ENCODE results near the gene DUT. TPM values are rescaled to one million over a fixed set of nuclear protein-coding genes. Genes with fewer than 3 reads are reported as not detected.
A peak's percentile ranks its signal among the peaks of the same experiment; 100 is the strongest.

The DUT gene
- total RNA-seq, 6 experiments from 2014 or later: 20.6 to 39.6 (median 34.2) TPM

GRCh38 chr15:48336940-48337339, 5.7 kb downstream of the DUT start:
- WGBS (ENCODE audit: insufficient coverage, low coverage, low lambda C conversion rate, missing lambda C conversion rate): 87% methylated on average over 2 of the region's 2 CpGs
- peak in 1 of 4 donors; percentile 16 for ATAC-seq

GRCh38 chr15:48337607-48338006, 6.4 kb downstream of the DUT start:
- 86% methylated on average over 1 of the region's 1 CpG for WGBS (ENCODE audit: insufficient coverage, low coverage, low lambda C conversion rate, missing lambda C conversion rate)
- no peaks in the 10 kb centered on the region for H3K9me3 ChIP-seq
- H3K27me3 ChIP-seq: no peaks in the 10 kb centered on the region
- peaks cover 0 to 30% (median 3%) of the 10 kb centered on the region in 4 donors for H3K36me3 ChIP-seq
- H3K27ac ChIP-seq: no peak overlapping the region
- peaks cover 0 to 3% (median under 1%) of the 10 kb centered on the region in 4 donors for H3K4me1 ChIP-seq
- TF ChIP-seq CTCF (IDR thresholded peaks at IDR 0.05): no peak
- ATAC-seq: no peak
- intact Hi-C loops (cut with DNase I): no loop called here
- no peak overlapping the region for H3K4me3 ChIP-seq
- no peak for DNase-seq

More at GRCh38 chr15:48336940-48337339, 5.7 kb downstream of the DUT start:
- Histone ChIP-seq H3K27me3 (no peaks in the 10 kb centered on the region), H3K36me3 (peaks cover 0 to 24% (median 3%) of the 10 kb centered on the region in 4 donors), H3K9me3 (no peaks in the 10 kb centered on the region), H3K4me1 (peaks cover 0 to 5% (median 5%) of the 10 kb centered on the region in 4 donors), H3K27ac (no peak overlapping the region), H3K4me3 (no peak overlapping the region)
- TF ChIP-seq CTCF (IDR thresholded peaks at IDR 0.05) (peak in 2 of 4 donors; percentile 17 to 25), POLR2A (IDR thresholded peaks at IDR 0.05) (no peak)
- DNase-seq: no peak
- intact Hi-C loops (cut with DNase I): no loop called here

GRCh38 chr15:48340111-48340510, 8.9 kb downstream of the DUT start:
- intact Hi-C loops (cut with DNase I): no loop called here
- 85% methylated on average over 4 of the region's 4 CpGs for WGBS (ENCODE audit: insufficient coverage, low coverage, low lambda C conversion rate, missing lambda C conversion rate)

GRCh38 chr15:48343865-48344264, 12.6 kb downstream of the DUT start:
- WGBS (ENCODE audit: insufficient coverage, low coverage, low lambda C conversion rate, missing lambda C conversion rate): 94% methylated on average over 4 of the region's 6 CpGs
- no peaks in the 10 kb centered on the region for H3K9me3 ChIP-seq
- no peaks in the 10 kb centered on the region for H3K27me3 ChIP-seq
- DNase-seq (no peak), ATAC-seq (no peak)
- TF ChIP-seq CTCF (IDR thresholded peaks at IDR 0.05): no peak
- TF ChIP-seq POLR2A (IDR thresholded peaks at IDR 0.05): no peak
- H3K4me1 ChIP-seq: no peaks in the 10 kb centered on the region
- no peak overlapping the region for H3K27ac ChIP-seq
- H3K4me3 ChIP-seq: no peak overlapping the region
- intact Hi-C loops (cut with DNase I): no loop called here
- H3K36me3 ChIP-seq: peaks cover 0 to 20% (median 3%) of the 10 kb centered on the region in 4 donors

More at GRCh38 chr15:48340111-48340510, 8.9 kb downstream of the DUT start:
- Histone ChIP-seq H3K4me1 (no peaks in the 10 kb centered on the region), H3K27ac (no peak overlapping the region), H3K4me3 (no peak overlapping the region), H3K36me3 (peaks cover 0 to 30% (median 7%) of the 10 kb centered on the region in 4 donors), H3K9me3 (no peaks in the 10 kb centered on the region), H3K27me3 (no peaks in the 10 kb centered on the region)
- TF ChIP-seq CTCF (IDR thresholded peaks at IDR 0.05): no peak
- no peak for TF ChIP-seq POLR2A (IDR thresholded peaks at IDR 0.05)
- ATAC-seq: no peak
- DNase-seq: no peak

GRCh38 chr15:48345516-48345915, 14.3 kb downstream of the DUT start:
- Histone ChIP-seq H3K4me3 (no peak overlapping the region), H3K9me3 (no peaks in the 10 kb centered on the region), H3K4me1 (no peaks in the 10 kb centered on the region), H3K27me3 (no peaks in the 10 kb centered on the region), H3K36me3 (peaks cover 0 to 20% (median 3%) of the 10 kb centered on the region in 4 donors), H3K27ac (no peak overlapping the region)
- intact Hi-C loops (cut with DNase I): no loop called here
- TF ChIP-seq CTCF (IDR thresholded peaks at IDR 0.05) (no peak), POLR2A (IDR thresholded peaks at IDR 0.05) (no peak)
- DNase-seq (no peak), ATAC-seq (no peak)
